Gastrocnemius medialis (tissue), 4 donors: ENCODE data around the gene BCAN.

Experiments
- CTCF ChIP-seq, 5 experiments: fragments of 450-650 bp in 3 of 5; fragments of 200-600 bp in 2 of 5; sonication (generic) in 2 of 5; IDR thresholded peaks in 4 of 5; conservative IDR thresholded peaks in 1 of 5; 1 replicate in 4 of 5; 2 replicates in 1 of 5; pipeline ENCODE4 v1.5.1; 2016 to 2019; ENCODE audit warnings: antibody characterized with exemption in 5 of 5, mild to moderate bottlenecking in 3 of 5, moderate library complexity in 3 of 5
- POLR2A ChIP-seq, 2 donors: fragments of 450-650 bp; IDR thresholded peaks; one replicate each; pipeline ENCODE4 v1.6.1; 2017; ENCODE audit warnings: antibody characterized with exemption in 2 of 2, mild to moderate bottlenecking in 2 of 2, moderate library complexity in 2 of 2

- TF ChIP-seq CTCF (IDR thresholded peaks at IDR 0.05 in 4 of 5, conservative IDR thresholded peaks at IDR 0.05 in 1 of 5) (no peak), POLR2A (IDR thresholded peaks at IDR 0.05) (no peak)
Measured at GRCh38 chr1:156667610-156667967, 25.7 kb downstream of the BCAN start.
